GM12878 (cell line): ENCODE measurements around the gene HIVEP3. TPM values are rescaled to one million over a fixed set of nuclear protein-coding genes. Genes with fewer than 3 reads are reported as not detected.

ENCODE experiments used
- MEF2B ChIP-seq: fragments of 450-650 bp; IDR thresholded peaks from 2 replicates; pipeline ENCODE4 v1.6.1; 2018; ENCODE audit warnings: mild to moderate bottlenecking, moderate library complexity; ENCODE audit not compliant: partially characterized antibody, poor library complexity, severe bottlenecking
- RUNX3 ChIP-seq: IDR thresholded peaks from 2 replicates; pipeline ENCODE4 v1.6.1; 2012; ENCODE audit warnings: low read length, inconsistent platforms
- TCF3 ChIP-seq: IDR thresholded peaks from 2 replicates; pipeline ENCODE4 v1.6.1; 2012; ENCODE audit warnings: low read depth, mild to moderate bottlenecking, low read length, borderline replicate concordance; ENCODE audit not compliant: insufficient read depth
- polyA plus RNA-seq, 11 experiments: library from polyadenylated mRNA; depleted of rRNA in 4 of 11; unstranded in 6 of 11; stranded (reverse) in 5 of 11; fragments of >200 nt; fragmentation: Nextera tagmentation in 4 of 11; fragmentation: Illumina TruSeq in 1 of 11; extraction: Ambion mirVana in 4 of 11; extraction: Trizol in 1 of 11; gene quantifications; 1 replicate in 1 of 11; 2 replicates in 10 of 11; pipeline versions ENCODE4 v1.2.1 to v1.2.3, GENCODE V29; 2011 to 2016; ENCODE audit warnings: inconsistent platforms in 2 of 11, missing spikeins in 2 of 11, low read depth in 1 of 11
- total RNA-seq, 4 experiments: library from RNA; depleted of rRNA in 3 of 4; stranded (reverse); fragments of >200 nt in 3 of 4; fragmentation: Illumina TruSeq in 1 of 4; extraction: Trizol in 1 of 4; gene quantifications; 2 replicates each; pipeline versions ENCODE4 v1.2.1 to v1.2.3, GENCODE V29; 2013 to 2021
- TF ChIP-seq, protein P1 (sequence below): IDR thresholded peaks from 2 replicates; pipeline ENCODE4 v1.6.1; 2012; ENCODE audit warnings: mild to moderate bottlenecking, low read depth, low read length
- TF ChIP-seq, protein P2 (sequence below): IDR thresholded peaks from 2 replicates; pipeline ENCODE4 v1.6.1; 2012; ENCODE audit warnings: low read depth, low read length, improper control_type of control experiment
- TF ChIP-seq, protein P3 (sequence below): fragments of 450-650 bp; IDR thresholded peaks from 2 replicates; pipeline ENCODE4 v1.6.1; 2017; ENCODE audit warnings: low read depth, mild to moderate bottlenecking, moderate library complexity
- TF ChIP-seq, protein P4 (sequence below): fragments of 450-650 bp; formaldehyde crosslinking; IDR thresholded peaks from 2 replicates; pipeline ENCODE4 v1.4.0; 2022; ENCODE audit warnings: mild to moderate bottlenecking, moderate library complexity

Gene HIVEP3
- total and polyA plus RNA-seq, 10 of the 15 experiments (the other 5 are each of a cell fraction or from before 2014, with no cell fraction given): 1.8 to 13.6 (median 3.8) TPM

DNA sequence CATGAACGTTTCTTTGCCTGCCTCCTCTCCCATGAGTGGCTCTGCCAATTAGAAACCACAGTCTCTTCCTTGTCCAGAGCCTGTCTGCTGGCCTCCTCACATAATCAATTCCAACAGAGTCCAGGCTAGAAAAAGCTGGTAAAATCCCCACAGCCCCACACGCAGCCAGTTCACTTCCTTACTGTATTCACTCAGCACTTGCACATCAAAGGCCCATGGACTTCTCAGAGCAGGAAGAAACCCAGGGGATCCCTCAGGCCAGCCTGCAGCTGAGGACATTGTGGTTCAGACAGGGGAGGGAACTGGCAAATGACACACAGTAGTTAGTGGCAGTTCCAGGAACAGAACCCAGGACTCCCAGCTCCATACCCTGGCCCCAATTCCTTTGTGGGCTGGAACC is 262.7 kb downstream of the HIVEP3 start (continued):
- TF ChIP-seq, protein P1, sequence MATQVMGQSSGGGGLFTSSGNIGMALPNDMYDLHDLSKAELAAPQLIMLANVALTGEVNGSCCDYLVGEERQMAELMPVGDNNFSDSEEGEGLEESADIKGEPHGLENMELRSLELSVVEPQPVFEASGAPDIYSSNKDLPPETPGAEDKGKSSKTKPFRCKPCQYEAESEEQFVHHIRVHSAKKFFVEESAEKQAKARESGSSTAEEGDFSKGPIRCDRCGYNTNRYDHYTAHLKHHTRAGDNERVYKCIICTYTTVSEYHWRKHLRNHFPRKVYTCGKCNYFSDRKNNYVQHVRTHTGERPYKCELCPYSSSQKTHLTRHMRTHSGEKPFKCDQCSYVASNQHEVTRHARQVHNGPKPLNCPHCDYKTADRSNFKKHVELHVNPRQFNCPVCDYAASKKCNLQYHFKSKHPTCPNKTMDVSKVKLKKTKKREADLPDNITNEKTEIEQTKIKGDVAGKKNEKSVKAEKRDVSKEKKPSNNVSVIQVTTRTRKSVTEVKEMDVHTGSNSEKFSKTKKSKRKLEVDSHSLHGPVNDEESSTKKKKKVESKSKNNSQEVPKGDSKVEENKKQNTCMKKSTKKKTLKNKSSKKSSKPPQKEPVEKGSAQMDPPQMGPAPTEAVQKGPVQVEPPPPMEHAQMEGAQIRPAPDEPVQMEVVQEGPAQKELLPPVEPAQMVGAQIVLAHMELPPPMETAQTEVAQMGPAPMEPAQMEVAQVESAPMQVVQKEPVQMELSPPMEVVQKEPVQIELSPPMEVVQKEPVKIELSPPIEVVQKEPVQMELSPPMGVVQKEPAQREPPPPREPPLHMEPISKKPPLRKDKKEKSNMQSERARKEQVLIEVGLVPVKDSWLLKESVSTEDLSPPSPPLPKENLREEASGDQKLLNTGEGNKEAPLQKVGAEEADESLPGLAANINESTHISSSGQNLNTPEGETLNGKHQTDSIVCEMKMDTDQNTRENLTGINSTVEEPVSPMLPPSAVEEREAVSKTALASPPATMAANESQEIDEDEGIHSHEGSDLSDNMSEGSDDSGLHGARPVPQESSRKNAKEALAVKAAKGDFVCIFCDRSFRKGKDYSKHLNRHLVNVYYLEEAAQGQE: peak; percentile 65; the same call in 1 of the 2 replicates
- TF ChIP-seq TCF3 (no peak), MEF2B (no peak), RUNX3 (peak; percentile 51; the same call in 1 of the 2 replicates)
- TF ChIP-seq, protein P2, sequence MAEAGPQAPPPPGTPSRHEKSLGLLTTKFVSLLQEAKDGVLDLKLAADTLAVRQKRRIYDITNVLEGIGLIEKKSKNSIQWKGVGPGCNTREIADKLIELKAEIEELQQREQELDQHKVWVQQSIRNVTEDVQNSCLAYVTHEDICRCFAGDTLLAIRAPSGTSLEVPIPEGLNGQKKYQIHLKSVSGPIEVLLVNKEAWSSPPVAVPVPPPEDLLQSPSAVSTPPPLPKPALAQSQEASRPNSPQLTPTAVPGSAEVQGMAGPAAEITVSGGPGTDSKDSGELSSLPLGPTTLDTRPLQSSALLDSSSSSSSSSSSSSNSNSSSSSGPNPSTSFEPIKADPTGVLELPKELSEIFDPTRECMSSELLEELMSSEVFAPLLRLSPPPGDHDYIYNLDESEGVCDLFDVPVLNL: no peak
- TF ChIP-seq, protein P3, sequence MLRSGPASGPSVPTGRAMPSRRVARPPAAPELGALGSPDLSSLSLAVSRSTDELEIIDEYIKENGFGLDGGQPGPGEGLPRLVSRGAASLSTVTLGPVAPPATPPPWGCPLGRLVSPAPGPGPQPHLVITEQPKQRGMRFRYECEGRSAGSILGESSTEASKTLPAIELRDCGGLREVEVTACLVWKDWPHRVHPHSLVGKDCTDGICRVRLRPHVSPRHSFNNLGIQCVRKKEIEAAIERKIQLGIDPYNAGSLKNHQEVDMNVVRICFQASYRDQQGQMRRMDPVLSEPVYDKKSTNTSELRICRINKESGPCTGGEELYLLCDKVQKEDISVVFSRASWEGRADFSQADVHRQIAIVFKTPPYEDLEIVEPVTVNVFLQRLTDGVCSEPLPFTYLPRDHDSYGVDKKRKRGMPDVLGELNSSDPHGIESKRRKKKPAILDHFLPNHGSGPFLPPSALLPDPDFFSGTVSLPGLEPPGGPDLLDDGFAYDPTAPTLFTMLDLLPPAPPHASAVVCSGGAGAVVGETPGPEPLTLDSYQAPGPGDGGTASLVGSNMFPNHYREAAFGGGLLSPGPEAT: no peak; the same call in 1 of the 2 replicates
- TF ChIP-seq, protein P4, sequence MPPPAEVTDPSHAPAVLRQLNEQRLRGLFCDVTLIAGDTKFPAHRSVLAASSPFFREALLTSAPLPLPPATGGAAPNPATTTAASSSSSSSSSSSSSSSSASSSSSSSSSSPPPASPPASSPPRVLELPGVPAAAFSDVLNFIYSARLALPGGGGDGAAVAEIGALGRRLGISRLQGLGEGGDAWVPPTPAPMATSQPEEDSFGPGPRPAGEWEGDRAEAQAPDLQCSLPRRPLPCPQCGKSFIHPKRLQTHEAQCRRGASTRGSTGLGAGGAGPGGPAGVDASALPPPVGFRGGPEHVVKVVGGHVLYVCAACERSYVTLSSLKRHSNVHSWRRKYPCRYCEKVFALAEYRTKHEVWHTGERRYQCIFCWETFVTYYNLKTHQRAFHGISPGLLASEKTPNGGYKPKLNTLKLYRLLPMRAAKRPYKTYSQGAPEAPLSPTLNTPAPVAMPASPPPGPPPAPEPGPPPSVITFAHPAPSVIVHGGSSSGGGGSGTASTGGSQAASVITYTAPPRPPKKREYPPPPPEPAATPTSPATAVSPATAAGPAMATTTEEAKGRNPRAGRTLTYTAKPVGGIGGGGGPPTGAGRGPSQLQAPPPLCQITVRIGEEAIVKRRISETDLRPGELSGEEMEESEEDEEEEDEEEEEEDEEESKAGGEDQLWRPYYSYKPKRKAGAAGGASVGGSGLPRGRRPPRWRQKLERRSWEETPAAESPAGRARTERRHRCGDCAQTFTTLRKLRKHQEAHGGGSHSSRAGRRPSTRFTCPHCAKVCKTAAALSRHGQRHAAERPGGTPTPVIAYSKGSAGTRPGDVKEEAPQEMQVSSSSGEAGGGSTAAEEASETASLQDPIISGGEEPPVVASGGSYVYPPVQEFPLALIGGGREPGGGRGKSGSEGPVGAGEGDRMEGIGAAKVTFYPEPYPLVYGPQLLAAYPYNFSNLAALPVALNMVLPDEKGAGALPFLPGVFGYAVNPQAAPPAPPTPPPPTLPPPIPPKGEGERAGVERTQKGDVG: no peak
